ENCODE data around the gene ALOX15B.
A peak's percentile ranks its signal among the peaks of the same experiment; 100 is the strongest.

The ALOX15B gene

GRCh38 chr17:8062435-8062806, 23.6 kb downstream of the ALOX15B start:
- Mint-ChIP-seq H3K27ac (no peak overlapping the region), H3K27me3 (ENCODE audit: low read depth, poor library complexity) (peaks cover 97% of the 10 kb centered on the region), H3K9me3 (peaks cover 3% of the 10 kb centered on the region), H3K4me3 (peak overlapping the region; percentile 31), H3K4me1 (peaks cover 15% of the 10 kb centered on the region), H3K36me3 (ENCODE audit: low read depth) (no peaks in the 10 kb centered on the region)
- DNase-seq: no peak
- TF ChIP-seq CTCF (IDR thresholded peaks at IDR 0.05): no peak

- no peak overlapping the region for H3K27ac Mint-ChIP-seq
Observed at GRCh38 chr17:8062807-8063483, 24.1 kb downstream of the ALOX15B start.

GRCh38 chr17:8063761-8064534, 25.1 kb downstream of the ALOX15B start:
- Mint-ChIP-seq H3K27ac (no peak overlapping the region), H3K27me3 (ENCODE audit: low read depth, poor library complexity) (peaks cover 99% of the 10 kb centered on the region), H3K4me3 (peak overlapping the region; percentile 15), H3K4me1 (peaks cover 14% of the 10 kb centered on the region), H3K36me3 (ENCODE audit: low read depth) (no peaks in the 10 kb centered on the region), H3K9me3 (peaks cover 3% of the 10 kb centered on the region)
- TF ChIP-seq CTCF (IDR thresholded peaks at IDR 0.05): no peak
- no peak for DNase-seq

More at GRCh38 chr17:8062807-8063483, 24.1 kb downstream of the ALOX15B start:
- H3K27me3 Mint-ChIP-seq (ENCODE audit: low read depth, poor library complexity): peaks cover 99% of the 10 kb centered on the region
- H3K4me3 Mint-ChIP-seq: peak overlapping the region; percentile 31
- no peaks in the 10 kb centered on the region for H3K36me3 Mint-ChIP-seq (ENCODE audit: low read depth)
- peaks cover 3% of the 10 kb centered on the region for H3K9me3 Mint-ChIP-seq
- DNase-seq: no peak
- peaks cover 14% of the 10 kb centered on the region for H3K4me1 Mint-ChIP-seq
- TF ChIP-seq CTCF (IDR thresholded peaks at IDR 0.05): no peak

- Mint-ChIP-seq H3K9me3 (peaks cover 3% of the 10 kb centered on the region), H3K4me1 (peaks cover 14% of the 10 kb centered on the region), H3K27me3 (ENCODE audit: low read depth, poor library complexity) (peaks cover 99% of the 10 kb centered on the region), H3K27ac (no peak overlapping the region), H3K4me3 (peak overlapping the region; percentile 15), H3K36me3 (ENCODE audit: low read depth) (no peaks in the 10 kb centered on the region)
- DNase-seq: no peak
- TF ChIP-seq CTCF (IDR thresholded peaks at IDR 0.05): no peak
Observed at GRCh38 chr17:8064561-8065019, 25.7 kb downstream of the ALOX15B start.

- no peak overlapping the region for H3K27ac Mint-ChIP-seq
- peaks cover under 1% of the 10 kb centered on the region for H3K9me3 Mint-ChIP-seq
- H3K27me3 Mint-ChIP-seq (ENCODE audit: low read depth, poor library complexity): peaks cover 99% of the 10 kb centered on the region
Observed at GRCh38 chr17:8066841-8067775, 28.2 kb downstream of the ALOX15B start.

More at GRCh38 chr17:8066841-8067775, 28.2 kb downstream of the ALOX15B start:
- H3K4me1 Mint-ChIP-seq: peaks cover 16% of the 10 kb centered on the region
- H3K4me3 Mint-ChIP-seq: no peak overlapping the region
- DNase-seq: no peak
- no peak for TF ChIP-seq CTCF (IDR thresholded peaks at IDR 0.05)
- no peaks in the 10 kb centered on the region for H3K36me3 Mint-ChIP-seq (ENCODE audit: low read depth)
